GM21423 (cell line): ENCODE data around the gene GABRR2.

Experiments used
- ATAC-seq: cut with Tn5 transposase; IDR thresholded peaks from one replicate; pipeline ENCODE4 v1.9.1; 2021; ENCODE audit warnings: mild to moderate bottlenecking, moderate library complexity; ENCODE audit not compliant: unreplicated experiment

The GABRR2 gene

DNA sequence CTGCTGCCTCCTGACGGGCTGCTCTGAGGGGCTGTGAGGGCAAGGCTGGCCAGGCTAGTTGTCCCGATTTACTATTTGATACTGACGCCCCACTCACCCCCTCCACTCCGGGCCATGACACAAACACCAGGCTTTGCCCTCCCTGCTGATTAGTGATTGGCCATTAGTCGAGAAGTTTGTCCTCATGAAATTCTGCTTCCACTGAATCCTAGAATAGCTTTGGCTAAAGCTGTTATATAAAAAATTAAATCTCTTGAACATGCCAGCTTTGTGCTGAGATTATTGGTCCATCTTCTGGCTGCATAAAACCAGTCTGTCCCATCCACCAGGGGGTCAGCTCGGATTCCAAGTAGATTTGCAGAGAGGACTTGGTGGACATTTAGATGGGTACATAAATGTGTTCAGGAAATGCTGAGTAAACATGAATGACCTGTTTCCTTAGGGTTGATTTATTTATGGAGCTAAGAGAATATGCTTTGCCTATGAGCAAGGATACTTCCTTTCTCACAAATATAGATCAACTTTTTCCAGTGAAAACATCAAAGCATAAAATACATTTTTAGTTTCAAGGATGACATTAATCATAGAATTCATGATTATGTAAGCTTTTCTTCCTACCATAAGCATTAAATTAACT lies at the start of gene GABRR2:
Gene GABRR2, minus strand, starts transcription at position 51 of the 637 bp plus-strand sequence. CDS start 134 bp downstream, outside the sequence.
- ATAC-seq, result no peak

DNA sequence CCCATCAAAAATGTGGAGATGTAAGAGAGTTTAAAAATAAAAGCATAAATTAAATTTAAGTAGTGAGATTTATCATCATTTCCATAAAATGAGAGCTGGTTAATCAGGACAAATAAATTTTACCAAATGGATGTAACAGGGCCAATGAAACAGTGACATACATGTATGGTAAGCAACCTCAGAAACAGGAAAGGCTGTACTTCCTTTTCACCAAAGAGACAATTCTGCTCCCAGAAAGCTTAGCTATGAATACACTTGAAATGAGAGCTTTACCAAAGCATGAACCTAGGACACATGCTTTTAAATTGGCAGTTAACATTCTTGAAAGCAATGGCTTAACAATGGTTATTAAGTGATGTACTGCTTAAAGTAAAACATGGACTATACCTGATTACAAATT lies 49.5 kb upstream of the GABRR2 start:
- ATAC-seq, result no peak

DNA sequence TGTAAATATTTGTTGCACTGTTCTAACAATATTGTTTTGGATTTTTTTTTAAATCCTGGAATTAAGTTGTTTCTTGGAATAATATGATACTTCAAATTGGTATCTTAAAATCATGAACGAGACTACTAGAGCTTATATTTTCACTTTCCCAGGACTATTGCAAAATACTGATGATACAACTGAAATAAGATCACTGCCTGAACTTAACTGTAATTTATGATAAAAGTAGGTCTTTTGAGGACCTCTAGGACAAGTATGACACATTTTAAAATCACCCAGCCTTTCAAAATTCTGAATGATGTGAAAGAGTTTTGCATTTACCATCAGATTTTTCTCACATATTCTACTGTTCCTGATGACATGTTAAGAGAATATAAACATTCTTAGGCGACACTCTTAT lies 46.1 kb upstream of the GABRR2 start:
- no peak for ATAC-seq

DNA sequence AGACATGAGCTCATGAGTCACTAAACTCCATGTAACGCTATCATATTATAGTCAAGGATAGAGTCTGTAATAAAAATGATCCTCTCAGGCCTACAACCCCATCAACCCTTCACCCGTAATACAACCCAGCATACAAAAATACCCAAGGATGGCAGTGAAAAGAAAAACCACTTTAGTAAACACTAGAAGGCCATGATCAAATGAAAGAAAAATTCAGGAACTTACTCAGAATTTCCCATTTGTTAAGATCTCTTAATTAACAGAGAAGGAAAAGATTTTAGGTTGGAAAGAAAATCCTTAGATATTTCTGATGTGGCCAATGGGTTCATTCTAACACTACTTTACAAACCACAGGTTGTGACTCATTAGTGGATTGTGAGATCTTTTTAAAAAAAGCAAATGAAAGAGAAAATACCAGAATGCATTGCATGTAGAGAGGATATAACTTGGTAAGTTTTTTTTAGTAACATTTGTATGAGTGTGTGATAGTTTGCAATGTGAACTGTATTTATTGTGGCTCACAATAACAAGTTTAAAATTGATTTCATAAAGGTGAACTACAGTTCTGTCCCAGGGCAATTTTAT lies 45.4 kb upstream of the GABRR2 start:
- ATAC-seq, result peak; percentile 44

DNA sequence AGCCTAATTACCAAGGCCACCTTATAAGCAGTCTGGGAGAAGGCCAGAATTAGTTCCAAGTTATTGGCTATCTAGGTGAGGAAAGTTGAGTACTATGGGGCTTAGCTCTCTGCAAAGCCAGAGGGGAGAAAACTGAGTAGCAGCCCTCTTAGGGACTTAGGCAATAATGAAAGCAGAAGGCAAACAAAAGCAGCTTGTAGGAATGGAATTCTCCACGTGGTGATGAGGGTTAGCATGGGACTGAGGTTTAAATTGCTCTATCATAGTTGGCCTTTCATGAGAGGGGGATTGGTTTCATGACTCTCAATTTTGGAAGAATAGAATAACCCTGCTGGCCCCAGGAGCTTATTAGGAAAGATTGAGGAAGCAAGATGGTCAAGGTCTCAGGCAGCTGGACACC lies 44.5 kb upstream of the GABRR2 start:
- ATAC-seq, result no peak

DNA sequence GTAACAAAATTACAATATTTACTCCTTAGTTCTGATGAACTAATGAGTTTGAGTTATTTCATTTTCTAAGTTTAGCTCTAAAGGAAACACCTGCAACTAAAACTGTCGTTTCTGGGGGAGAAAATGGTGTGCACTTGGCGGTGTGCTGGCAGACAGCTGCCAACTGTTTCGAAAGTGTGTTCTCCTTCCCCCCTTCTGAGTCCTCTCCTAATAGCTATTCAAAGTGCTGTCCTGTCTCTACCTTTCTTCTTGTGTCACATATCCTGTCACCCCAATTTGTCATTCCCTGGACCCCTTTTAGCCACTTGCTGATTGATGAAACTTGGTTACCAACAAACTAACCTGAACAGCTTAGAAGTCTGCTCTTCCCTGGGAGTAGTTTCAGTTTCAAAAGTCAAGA lies 42.3 kb upstream of the GABRR2 start:
- ATAC-seq, result peak; percentile 53

DNA sequence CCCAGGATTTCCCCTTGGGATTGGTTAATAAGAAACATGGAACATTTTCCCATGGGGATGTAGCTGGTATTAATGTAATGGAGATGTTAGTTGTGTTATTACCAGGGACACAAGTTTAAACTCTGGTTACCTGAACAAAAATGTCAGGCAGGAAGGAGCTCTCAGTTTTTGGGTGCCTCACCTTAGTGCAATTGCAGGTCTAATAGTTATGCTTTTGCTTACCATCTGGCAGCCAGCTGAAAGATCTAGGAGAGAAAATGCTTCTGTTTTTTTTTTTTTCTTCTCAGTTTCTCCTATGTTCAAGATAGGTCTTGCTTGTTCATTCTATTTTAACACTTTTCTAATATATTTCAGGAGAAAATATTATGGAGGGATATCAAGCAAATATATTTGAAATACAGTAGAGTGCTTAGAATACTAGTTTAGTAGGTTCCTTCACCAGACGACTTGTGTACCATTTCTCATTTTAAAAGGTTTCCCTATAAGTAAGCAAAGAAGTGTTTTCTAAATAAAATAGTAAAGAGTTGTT lies 41.6 kb upstream of the GABRR2 start:
- ATAC-seq, result no peak

DNA sequence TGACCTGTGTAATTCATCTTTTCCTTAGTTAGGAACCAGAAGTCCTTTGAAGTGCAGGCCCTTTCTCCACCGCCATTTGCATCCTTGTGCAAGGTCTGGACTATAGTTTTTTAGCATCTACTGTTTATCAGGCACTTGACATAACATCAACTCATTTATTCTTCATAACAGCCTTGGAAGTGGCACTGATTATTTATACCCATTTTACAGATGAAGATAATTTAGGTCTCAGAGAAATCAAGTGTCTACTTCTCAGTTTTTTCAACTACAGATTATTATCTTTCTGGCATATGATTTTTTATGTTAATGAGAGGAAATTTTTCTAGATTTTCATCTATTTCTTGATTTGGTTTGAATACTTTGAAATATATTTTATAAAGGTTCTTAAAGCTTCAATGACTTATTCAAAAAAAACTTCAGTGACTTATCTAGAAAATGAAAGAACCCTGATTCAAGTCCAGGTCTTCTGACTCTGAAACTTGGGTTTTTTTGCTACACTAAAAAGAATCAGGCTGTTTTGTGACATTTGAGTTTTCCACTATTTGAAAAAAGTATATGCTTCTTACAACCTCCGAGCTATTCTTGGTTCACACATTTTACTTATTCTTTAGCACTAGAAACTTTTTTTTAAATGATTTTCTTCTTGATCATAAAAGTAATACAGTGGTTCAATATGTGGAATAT lies 40.6 kb upstream of the GABRR2 start:
- no peak for ATAC-seq

DNA sequence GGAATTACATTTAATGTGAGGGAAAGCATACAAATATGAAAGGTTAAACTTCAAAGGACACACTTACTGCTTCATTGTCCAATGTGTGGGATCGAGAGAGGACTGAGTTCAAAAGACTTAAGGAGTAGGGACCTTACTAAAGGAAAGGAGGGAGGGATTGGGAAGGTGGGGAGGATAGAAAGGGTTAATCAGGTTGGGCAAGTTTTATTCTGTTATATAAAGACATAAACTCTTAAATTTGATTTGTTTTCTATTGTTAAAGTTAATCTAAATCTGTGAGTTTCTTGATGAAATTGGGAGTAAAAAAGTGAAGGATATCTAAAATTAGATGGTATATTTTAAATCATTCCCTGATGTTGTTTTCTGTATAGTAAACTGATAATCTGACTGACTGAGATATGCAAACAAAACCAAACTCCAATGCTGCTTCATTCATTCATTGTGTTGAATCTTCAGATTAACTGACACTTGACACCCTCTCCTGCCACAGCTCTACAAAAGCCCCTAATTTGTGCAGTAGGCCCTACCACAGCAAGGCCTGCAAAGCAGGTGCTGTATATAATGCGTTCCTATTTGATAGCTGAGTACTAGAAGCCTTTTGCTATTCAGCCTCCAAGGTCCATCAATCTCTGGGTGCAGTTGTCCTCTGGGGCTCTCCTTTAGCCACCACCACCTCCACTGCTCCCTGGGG lies 38.7 kb upstream of the GABRR2 start:
- no peak for ATAC-seq

DNA sequence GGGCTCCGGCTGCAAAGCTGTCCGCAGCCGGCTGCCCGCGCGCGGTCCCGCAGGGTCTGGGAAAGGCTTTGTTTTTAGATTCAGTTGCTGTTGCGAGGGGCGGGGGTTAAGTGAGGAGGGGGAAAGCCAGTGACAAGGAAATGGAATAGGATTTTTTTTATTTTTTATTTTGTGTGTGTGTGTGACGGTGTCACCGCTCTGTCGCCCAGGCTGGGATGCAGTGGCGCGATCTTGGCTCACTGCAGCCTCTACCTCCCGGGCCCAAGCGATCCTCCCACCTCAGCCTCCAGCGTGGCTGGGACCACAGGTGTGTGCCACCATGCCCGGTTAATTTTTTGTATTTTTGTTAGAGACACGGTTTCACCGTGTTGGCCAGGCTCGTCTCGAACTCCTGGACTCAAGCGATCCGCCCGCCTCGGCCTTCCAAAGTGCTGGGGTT lies 38.0 kb upstream of the GABRR2 start:
- no peak for ATAC-seq

DNA sequence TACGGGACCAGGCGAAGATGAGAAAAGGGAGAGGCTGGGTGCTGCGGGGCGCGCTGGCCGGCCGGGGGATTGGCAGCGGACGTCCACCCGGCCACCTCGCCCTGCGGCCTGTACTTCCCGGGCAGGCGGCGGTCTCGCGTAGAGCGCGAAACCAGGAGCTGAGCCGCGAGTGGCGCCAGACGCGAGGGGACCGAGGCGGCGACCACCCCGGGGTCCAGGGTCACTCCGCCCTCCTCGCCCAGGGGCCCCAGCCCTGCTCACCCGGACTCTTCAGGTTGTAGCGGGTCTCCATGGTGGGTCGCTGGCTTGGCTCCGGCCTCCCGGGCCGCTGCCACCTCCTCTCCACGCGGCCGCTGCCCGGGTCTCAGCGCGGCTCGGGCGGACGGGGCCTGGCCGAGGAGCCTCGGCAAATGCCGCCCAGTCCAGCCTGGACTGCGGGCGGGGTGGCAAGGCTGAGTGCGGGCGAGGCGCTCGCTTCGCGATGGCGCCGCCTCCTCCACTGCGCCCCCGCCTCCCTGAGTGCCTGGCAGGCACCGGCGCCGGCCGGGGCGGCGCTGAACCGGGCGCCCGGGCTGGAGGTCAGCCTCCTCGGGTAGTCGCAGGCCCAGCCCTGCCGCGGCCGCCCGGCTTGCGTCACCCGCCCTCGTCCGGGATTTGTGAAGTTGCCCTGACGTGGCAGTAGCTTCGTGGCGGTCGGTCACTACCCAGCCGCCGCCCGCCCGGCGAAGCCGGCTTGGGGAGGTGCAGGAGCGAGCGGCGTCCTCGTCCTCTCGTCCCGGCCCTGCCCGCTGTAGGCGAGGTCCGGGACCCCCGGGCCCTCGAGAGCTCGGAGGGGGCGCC lies 37.4 kb upstream of the GABRR2 start, which contains the start of gene UBE2J1:
Gene UBE2J1, minus strand, starts transcription at position 445 of the 840 bp plus-strand sequence. Its CDS starts 153 bp downstream, at position 292.
- ATAC-seq, result peak; percentile 41

DNA sequence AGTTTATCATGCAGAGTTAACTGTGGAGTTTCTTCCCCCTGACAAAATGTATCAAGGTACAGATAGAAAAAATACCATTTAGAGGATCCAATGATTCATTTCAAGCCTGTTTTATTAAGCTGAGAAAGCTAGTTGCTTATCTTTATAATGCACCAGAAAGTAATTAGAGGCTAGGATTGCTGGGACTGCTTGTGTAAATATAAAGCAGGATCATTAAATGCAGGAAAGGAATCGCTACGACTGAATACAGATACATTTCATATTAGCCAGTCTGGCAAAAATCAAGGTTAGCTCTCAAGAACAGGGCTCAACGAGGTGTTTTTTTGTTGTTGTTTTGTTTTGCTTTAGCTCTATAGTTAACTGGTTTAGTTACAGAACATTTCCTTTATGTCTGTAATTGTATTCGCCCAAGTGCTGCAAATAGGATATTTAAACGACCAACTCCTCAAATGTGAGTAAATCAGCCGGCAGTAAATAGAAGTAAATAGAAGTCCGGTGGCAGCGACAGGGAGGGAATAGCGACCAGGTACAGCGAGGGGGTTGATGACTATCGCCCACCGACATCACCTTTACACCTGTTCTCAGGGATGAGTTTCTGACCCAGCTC lies 36.7 kb upstream of the GABRR2 start:
- ATAC-seq, result no peak

DNA sequence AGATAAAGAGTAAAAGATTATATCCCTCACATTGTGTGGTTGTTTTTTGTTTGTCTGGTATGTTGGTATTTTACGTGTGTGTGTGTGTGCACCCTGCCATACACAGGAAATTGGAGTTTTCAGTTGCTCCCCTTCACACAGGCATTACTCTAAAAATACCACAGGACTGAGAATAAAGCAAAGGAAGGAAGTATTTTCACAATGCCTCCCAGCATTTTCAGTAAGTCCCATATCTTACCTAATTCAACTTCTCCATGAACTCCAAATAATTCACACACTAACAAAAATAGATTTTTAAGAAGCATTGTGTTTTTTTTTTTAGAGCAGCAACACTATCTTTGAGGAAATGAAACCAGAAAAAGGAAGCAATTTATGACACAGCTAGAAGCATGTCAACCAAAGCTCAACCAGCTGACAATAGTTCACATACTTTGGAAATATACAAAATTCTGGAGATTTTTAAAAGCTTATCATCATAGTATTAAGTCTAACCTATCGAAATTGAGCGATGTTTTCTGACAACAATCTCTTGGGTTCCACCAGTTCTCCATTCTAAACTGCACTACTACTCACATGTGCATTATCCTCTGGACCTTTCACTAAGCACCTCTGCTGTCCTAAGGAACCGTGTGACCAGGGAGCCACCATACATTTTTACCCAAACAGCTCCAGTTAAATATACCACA lies 35.3 kb upstream of the GABRR2 start:
- ATAC-seq, result peak; percentile 43

DNA sequence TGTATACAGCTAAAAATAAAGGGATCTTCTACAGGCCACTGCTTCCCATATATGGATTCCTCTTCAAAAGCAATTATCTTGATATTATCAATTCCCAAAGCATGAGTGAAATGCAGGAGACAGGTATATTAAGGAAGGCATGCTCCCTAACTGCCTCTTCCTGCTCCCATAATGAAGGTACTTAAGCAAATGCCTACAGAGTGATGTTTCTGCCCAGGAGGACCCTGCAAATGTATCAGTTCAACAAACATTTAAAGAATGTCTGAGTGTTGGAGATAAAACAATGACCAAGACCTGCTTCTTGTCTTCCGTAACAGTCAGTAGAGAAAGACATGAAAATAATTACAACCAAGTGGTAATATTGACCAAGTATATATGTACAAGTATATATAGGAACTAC lies 33.3 kb upstream of the GABRR2 start:
- no peak for ATAC-seq

DNA sequence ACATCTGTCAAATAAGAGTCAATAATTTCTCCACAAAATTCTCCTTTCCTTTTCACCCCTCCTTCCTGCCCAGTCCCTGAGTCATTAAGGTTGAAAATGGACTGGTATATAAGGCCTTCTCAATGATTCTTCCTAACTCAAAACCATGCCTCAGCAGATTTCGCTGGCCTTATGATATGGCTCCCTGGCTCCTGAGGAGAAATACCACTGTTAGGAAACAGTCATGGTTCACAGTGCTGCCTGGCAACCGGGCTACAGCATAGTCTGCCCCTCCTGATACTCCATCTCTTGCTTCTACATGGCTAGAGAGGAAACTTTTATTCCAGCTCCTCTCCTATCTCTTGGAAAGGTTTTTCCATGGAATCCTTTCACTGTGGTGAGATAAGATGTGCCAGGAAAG lies 32.7 kb upstream of the GABRR2 start:
- no peak for ATAC-seq

DNA sequence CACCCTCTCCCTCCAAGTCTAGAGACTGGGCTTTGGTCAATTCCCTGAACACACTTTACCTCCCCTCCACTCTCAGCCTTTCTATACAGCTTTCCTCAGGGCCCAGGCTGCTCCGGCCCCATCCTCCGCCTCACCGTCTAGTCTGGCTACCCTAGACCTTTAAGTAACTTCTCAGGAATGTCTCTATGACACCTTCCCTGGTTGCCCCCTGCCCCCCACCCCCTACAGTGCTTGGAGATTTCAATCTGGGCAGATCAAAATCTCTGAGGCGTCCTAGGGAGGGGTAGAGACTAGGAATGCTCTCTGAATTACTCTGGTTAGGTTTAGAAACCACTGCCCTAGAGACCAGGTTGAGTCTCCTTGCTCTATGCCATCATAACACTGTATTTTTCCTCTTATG lies 31.3 kb upstream of the GABRR2 start:
- ATAC-seq, result no peak

DNA sequence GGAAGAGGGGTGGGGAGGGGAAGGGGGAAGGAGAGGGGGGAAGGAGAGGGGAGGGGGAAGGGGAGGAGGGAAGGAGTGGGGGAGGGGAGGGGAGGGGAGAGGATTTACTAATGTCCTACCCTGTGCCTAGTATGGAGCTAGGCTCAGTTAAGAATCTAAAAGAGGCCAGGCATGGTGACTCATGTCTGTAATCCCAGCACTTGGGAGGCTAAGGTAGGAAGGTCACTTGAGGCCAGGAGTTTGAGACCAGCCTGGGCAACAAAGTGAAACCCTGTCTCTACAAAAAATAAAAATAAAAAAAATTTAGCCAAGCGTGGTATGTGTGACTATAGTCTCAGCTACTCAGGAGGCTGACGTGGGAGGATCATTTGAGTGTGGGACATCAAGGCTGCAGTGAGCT lies 24.5 kb upstream of the GABRR2 start:
- no peak for ATAC-seq

DNA sequence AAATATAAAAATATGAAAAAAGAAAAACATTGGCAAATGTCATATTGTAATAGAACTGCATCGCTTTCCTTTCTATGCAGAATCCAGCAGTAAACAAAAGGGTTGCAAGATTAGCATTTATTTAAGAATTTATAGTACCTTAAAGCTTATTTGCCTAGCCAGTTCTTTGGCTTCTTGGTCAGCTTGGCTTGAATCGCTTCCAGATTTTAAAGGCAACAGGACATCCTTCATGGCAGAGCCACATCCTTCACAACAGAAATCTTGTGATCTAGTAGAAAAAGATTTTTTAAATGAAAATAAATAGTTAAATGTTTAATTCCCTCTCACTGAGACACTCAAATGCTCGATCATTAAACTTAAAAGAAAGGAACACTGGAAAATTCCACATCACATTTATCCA lies 20.1 kb upstream of the GABRR2 start:
- no peak for ATAC-seq

DNA sequence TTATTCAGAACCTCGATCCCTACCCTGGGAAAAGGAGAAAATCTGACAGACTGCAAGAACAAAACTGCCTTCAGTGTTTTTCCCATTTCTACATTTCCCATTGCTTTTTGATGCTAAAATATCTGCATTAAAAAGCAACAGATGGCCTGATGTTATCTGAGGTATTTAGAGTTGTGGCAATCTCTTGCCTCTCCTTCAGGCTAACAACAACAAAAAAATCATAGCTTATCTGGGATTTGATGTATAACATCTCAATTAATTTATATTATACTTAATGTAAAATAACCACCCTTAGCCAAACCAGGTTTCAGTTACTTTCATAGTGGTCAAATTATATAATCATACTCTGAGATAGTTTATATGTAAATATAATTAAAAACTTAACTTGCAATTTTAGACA lies 15.8 kb upstream of the GABRR2 start:
- no peak for ATAC-seq

DNA sequence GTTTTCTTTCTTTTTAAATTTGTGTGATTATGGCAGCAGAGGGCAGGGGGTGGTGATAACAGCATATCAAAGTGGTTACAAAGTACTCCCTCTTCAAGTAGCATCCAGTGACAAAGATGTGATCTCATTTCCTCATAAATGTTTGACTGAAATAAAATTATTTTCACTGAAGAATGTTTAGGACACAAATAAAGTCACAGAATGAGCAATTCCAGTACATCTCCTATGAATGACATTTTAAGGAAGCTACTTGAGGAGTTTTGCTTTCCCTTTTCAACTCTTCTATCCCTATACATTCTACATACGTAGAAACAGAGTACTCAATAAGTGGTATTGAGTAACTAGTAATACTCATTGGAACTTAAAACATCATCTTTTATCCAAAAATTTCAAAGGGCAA lies 13.9 kb upstream of the GABRR2 start:
- no peak for ATAC-seq
